Omental fat pad (tissue), 4 donors: ENCODE measurements around the gene HGD. TPM values are rescaled to one million over a fixed set of nuclear protein-coding genes. Genes with fewer than 3 reads are reported as not detected.
"Not testable (repeated sequence)": the region's sequence is repeated elsewhere in the genome, so short reads cannot be mapped to it uniquely, and the experiment has no call there.

ENCODE experiments used
- ATAC-seq: fragments of 150-250 bp; one replicate; pipeline ENCODE4 v1.9.1; 2016; ENCODE audit warnings: mild to moderate bottlenecking, moderate library complexity; ENCODE audit not compliant: low FRiP score
- DNase-seq: peaks from one replicate; pipeline ENCODE4 v3.0.0-alpha.2; 2019; ENCODE audit warnings: low spot score
- total RNA-seq, 4 donors: library from RNA; depleted of rRNA; stranded (reverse); fragments of >200 nt; gene quantifications; one replicate each; pipeline ENCODE4 v1.1.0, GENCODE V29; 2016
- TF ChIP-seq, protein P1 (sequence below), 3 donors: fragments of 450-650 bp; IDR thresholded peaks; one replicate each; pipeline ENCODE4 v1.5.1; 2016 to 2017; ENCODE audit warnings: antibody characterized with exemption in 3 of 3, mild to moderate bottlenecking in 3 of 3, moderate library complexity in 2 of 3

Gene HGD
- total RNA-seq, 4 donors from 2014 or later = 0.37 to 1.1 TPM; not detected in 2

DNA sequence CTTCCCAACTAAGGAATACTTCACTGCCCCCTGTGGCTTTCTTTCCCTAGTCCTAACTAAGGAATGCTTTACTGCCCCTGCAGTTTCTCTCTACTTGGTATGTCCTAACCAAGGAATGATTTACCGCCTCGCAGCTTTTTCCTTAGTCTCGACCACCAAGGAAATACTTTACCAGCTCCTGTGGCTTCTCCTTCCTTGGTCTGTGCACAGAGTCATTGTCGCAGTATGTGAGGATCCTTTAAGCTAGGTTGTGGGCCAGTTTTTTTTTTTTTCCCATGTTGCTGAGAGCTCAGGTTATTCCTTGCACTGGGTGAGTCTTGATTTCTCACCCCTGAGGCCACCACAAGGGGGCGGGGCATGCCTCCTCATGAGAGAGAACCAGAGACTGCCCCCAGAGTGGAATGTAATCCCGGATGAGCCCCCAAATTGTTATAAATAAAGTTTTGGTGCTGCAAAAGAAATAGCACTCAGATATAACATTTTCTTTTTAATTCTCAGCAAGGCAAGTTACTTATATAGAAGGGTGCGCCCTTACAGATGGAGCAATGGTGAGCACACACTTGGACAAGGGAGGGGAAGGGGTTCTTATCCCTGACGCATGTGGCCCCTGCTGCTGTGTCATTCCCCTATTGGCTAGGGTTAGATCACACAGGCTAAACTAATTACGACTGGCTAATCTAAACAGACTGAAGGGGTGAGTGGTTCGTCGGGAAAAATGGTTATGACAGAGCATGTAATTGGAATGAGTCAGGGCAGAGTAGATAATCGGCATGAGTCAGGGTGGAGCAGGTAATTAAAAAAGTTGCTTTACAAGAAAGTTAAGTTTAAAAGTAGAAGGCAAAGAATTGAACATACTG lies 58.9 kb downstream of the HGD start:
- TF ChIP-seq, protein P1, sequence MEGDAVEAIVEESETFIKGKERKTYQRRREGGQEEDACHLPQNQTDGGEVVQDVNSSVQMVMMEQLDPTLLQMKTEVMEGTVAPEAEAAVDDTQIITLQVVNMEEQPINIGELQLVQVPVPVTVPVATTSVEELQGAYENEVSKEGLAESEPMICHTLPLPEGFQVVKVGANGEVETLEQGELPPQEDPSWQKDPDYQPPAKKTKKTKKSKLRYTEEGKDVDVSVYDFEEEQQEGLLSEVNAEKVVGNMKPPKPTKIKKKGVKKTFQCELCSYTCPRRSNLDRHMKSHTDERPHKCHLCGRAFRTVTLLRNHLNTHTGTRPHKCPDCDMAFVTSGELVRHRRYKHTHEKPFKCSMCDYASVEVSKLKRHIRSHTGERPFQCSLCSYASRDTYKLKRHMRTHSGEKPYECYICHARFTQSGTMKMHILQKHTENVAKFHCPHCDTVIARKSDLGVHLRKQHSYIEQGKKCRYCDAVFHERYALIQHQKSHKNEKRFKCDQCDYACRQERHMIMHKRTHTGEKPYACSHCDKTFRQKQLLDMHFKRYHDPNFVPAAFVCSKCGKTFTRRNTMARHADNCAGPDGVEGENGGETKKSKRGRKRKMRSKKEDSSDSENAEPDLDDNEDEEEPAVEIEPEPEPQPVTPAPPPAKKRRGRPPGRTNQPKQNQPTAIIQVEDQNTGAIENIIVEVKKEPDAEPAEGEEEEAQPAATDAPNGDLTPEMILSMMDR (IDR thresholded peaks at IDR 0.05) = no peak
- DNase-seq (no peak), ATAC-seq (no peak)

DNA sequence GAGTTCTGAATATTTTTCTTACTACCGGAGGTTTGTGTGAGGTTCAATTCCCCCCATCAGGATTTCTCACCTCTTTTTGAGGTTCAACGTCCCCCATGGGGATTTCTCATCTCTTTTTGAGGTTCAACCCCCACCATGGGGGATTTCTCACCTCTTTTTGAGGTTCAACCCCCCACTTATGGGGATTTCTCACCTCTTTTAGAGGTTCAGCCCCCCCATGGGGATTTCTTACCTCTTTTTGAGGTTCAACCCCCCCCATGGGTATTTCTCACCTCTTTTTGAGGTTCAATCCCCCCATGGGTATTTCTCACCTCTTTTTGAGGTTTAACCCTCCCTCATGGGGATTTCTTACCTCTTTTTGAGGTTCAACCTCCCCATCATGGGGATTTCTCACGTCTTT lies 59.6 kb downstream of the HGD start:
- TF ChIP-seq, protein P1 (IDR thresholded peaks at IDR 0.05) = no peak
- no peak for DNase-seq
- ATAC-seq = no peak

- not testable (repeated sequence) for ATAC-seq, DNase-seq
These were observed 65.3 kb downstream of the HGD start for GRCh38 chr3:120616745-120617144.

- ATAC-seq (no peak), DNase-seq (no peak)
- TF ChIP-seq, protein P1 (IDR thresholded peaks at IDR 0.05) = no peak
These were observed 66.0 kb downstream of the HGD start for GRCh38 chr3:120615847-120616609.

GRCh38 chr3:120614765-120615164 lies 67.3 kb downstream of the HGD start:
- no peak for DNase-seq
- TF ChIP-seq, protein P1 (IDR thresholded peaks at IDR 0.05) = no peak
- ATAC-seq = no peak

DNA sequence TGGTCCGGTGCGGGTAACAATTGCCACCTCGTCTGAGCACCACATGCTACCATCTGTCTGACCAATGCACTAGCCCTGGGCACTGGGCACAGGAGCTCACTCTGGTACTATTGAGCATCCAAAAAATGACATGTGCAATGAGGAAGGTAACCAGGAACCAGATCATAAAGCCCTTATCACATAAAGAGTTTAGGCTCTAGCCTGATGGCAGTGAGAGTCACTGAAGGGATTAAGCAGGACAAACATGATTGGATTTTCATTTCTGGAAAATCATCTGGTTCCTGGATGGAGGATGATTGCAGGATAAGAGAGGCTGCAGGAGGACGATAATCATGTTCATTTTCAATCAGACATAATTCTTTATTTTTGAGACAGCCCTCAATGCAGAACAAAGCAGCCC lies 73.5 kb downstream of the HGD start:
- TF ChIP-seq, protein P1 (IDR thresholded peaks at IDR 0.05) = no peak
- DNase-seq = no peak
- ATAC-seq = no peak

- TF ChIP-seq, protein P1 (IDR thresholded peaks at IDR 0.05) = no peak
- DNase-seq = no peak
- no peak for ATAC-seq
These were observed 77.3 kb downstream of the HGD start for GRCh38 chr3:120604784-120605183.
